Fibroblast of mammary gland (primary cell): ENCODE measurements around the gene PTPRN2.
"Not testable (repeated sequence)": the region's sequence is repeated elsewhere in the genome, so short reads cannot be mapped to it uniquely, and the experiment has no call there.

Experiments used
- DNase-seq: peaks from one replicate; pipeline ENCODE4 v3.0.0-alpha.2; 2010; ENCODE audit warnings: low read depth
- H3K4me3 ChIP-seq: 2 replicates; pipeline ENCODE4 v1.5.1; 2011; ENCODE audit warnings: low read depth, mild to moderate bottlenecking, low read length, moderate library complexity; ENCODE audit not compliant: control insufficient read depth
- CTCF ChIP-seq: conservative IDR thresholded peaks from 2 replicates; pipeline ENCODE4 v1.5.1; 2011; ENCODE audit warnings: low read depth, low read length, inconsistent platforms; ENCODE audit not compliant: control insufficient read depth, insufficient read depth

PTPRN2 gene

GRCh38 chr7:157851501-157852067 is 736.0 kb downstream of the PTPRN2 start:
- no peak overlapping the region for H3K4me3 ChIP-seq
- no peak for TF ChIP-seq CTCF
- DNase-seq: peak; percentile 28

GRCh38 chr7:157850481-157851444 is 736.9 kb downstream of the PTPRN2 start:
- H3K4me3 ChIP-seq: no peak overlapping the region
- TF ChIP-seq CTCF: no peak
- no peak for DNase-seq

DNA sequence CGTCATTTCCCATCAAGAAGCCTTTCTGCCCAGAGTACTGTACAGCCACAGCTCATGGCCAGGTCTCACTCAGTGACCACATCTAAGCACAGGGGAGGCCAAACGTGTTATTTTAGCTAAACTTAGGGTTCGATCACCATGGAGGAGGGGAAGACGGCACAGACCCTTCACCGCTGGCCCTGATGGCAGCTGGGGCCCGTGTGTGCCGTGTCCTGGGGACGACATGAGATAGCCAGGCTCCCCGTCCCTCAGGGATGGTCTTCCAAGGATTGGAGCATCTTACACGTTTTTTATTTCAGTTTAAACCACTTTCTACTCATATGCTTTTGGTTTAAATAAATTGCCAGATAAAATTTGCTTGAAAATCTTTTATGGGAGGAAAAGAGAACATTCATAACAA is 737.9 kb downstream of the PTPRN2 start:
- no peak overlapping the region for H3K4me3 ChIP-seq
- DNase-seq: no peak
- no peak for TF ChIP-seq CTCF

DNA sequence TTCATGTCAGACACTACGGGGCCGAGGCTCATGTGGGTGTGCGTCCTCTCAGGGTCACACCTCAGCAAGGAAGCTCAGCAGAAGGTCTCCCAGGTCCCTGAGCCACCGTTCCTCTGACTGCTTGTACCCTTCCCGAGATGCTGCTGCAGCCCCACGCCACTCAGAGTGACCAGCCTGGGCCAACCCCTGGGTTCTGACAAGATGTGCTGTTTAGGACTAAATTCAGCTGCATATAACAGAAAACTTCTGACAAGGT is 738.4 kb downstream of the PTPRN2 start:
- no peak for DNase-seq
- TF ChIP-seq CTCF: no peak
- no peak overlapping the region for H3K4me3 ChIP-seq

- no peak for DNase-seq
- no peak for TF ChIP-seq CTCF
- no peak overlapping the region for H3K4me3 ChIP-seq
Measured at GRCh38 chr7:157848508-157849340, 738.9 kb downstream of the PTPRN2 start.

- H3K4me3 ChIP-seq, DNase-seq: not testable (repeated sequence)
Measured at GRCh38 chr7:157847756-157848487, 739.7 kb downstream of the PTPRN2 start.

DNA sequence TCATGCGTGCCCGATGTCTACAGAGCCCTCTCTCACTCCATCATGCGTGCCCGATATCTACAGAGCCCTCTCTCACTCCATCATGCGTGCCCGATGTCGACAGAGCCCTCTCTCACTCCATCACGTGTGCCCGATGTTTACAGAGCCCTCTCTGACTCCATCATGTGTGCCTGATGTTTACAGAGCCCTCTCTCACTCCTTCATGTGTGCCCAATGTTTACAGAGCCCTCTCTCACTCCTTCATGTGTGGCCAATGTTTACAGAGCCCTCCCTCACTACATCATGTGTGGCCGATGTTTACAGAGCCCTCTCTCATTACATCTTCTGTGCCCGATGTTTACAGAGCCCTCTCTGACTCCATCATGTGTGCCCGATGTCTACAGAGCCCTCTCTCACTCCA is 740.9 kb downstream of the PTPRN2 start:
- not testable (repeated sequence) for H3K4me3 ChIP-seq, DNase-seq
